HG02763 (cell line): ENCODE measurements around the gene SLC19A2.
A peak's percentile ranks its signal among the peaks of the same experiment; 100 is the strongest.

Experiments
- ATAC-seq: cut with Tn5 transposase; IDR thresholded peaks from one replicate; pipeline ENCODE4 v1.9.1; 2021; ENCODE audit warnings: mild to moderate bottlenecking, moderate library complexity; ENCODE audit not compliant: unreplicated experiment

SLC19A2 gene

GRCh38 chr1:169478094-169478672 is 7.6 kb downstream of the SLC19A2 start:
- no peak for ATAC-seq

- ATAC-seq: no peak
Measured at GRCh38 chr1:169475806-169476387, 9.8 kb downstream of the SLC19A2 start.

- no peak for ATAC-seq
Measured at GRCh38 chr1:169474302-169474995, 11.3 kb downstream of the SLC19A2 start.

- no peak for ATAC-seq
Measured at GRCh38 chr1:169473347-169473746, 12.4 kb downstream of the SLC19A2 start.

GRCh38 chr1:169472738-169473137 is 13.0 kb downstream of the SLC19A2 start:
- no peak for ATAC-seq

- ATAC-seq: no peak
Measured at GRCh38 chr1:169468982-169469381, 16.8 kb downstream of the SLC19A2 start.

GRCh38 chr1:169466259-169467230 is 19.2 kb downstream of the SLC19A2 start:
- no peak for ATAC-seq

GRCh38 chr1:169465281-169465680 is 20.5 kb downstream of the SLC19A2 start:
- ATAC-seq: no peak

GRCh38 chr1:169462385-169462784 is 23.4 kb downstream of the SLC19A2 start:
- no peak for ATAC-seq

GRCh38 chr1:169461390-169462000 is 24.2 kb downstream of the SLC19A2 start:
- ATAC-seq: no peak

- no peak for ATAC-seq
Measured at GRCh38 chr1:169460191-169460833, 25.4 kb downstream of the SLC19A2 start.

GRCh38 chr1:169457443-169457842 is 28.3 kb downstream of the SLC19A2 start:
- no peak for ATAC-seq

- ATAC-seq: no peak
Measured at GRCh38 chr1:169456029-169456428, 29.7 kb downstream of the SLC19A2 start.

GRCh38 chr1:169452921-169453320 is 32.8 kb downstream of the SLC19A2 start:
- no peak for ATAC-seq

- no peak for ATAC-seq
Measured at GRCh38 chr1:169451218-169451824, 34.4 kb downstream of the SLC19A2 start.

- no peak for ATAC-seq
Measured at GRCh38 chr1:169443923-169444322, 41.8 kb downstream of the SLC19A2 start.

- peak; percentile 67 for ATAC-seq
Measured at GRCh38 chr1:169427081-169427641, 58.6 kb downstream of the SLC19A2 start, which contains the start of gene CCDC181. CCDC181 (minus strand) TSS chr1:169427474; CDS start chr1:169424927, 2,547 bp downstream.

- no peak for ATAC-seq
Measured at GRCh38 chr1:169426174-169426705, 59.5 kb downstream of the SLC19A2 start.

- ATAC-seq: no peak
Measured at GRCh38 chr1:169421309-169421708, 64.4 kb downstream of the SLC19A2 start.
